HG02943 (cell line): ENCODE measurements around the gene ADAMTS2.

Experiments used
- ATAC-seq: cut with Tn5 transposase; IDR thresholded peaks from one replicate; pipeline ENCODE4 v1.9.1; 2021; ENCODE audit warnings: mild to moderate bottlenecking, low read depth, moderate library complexity; ENCODE audit not compliant: unreplicated experiment

ADAMTS2 gene

DNA sequence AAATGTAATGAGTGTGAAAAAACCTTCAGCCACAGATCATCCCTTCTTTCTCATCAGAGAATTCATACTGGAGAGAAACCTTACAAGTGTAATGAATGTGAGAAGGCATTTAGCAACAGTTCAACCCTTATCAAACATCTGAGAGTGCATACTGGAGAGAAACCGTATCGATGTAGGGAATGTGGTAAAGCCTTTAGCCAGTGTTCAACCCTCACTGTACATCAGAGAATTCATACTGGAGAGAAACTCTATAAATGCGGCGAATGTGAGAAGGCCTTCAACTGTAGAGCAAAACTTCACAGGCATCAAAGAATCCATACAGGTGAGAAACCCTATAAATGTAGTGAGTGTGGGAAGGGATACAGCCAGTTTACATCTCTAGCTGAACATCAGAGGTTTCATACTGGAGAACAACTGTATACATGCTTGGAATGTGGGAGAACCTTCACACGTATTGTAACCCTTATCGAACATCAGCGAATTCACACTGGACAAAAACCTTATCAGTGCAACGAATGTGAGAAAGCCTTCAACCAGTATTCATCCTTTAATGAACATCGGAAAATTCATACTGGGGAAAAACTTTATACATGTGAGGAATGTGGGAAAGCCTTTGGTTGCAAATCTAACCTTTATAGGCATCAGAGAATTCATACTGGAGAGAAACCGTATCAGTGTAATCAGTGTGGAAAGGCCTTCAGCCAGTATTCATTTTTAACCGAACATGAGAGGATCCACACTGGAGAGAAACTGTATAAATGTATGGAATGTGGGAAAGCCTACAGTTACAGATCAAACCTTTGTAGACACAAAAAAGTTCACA, 265.9 kb downstream of the ADAMTS2 start:
- no peak for ATAC-seq

- ATAC-seq, result no peak
Measured at GRCh38 chr5:179065703-179066102, 279.6 kb downstream of the ADAMTS2 start.

DNA sequence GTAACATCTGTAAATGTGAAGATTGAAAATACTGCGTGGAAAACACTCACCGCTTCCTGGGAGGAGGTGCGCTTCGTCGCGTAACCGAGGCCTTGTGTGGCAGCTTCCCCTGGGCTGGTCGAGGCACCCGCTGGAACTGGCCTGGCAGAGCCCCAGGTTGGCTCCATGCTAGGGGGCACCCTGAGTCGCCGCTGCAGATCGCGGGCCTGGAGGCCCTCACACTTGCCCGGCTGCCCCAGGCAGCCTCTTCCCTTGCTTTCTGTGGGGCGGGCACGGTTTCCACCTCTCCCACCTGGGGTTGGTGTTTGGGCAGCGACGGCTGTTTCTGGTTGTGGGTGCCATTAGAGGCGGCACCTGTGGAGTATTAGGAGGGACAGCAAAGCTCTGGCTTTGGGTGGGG, 284.2 kb downstream of the ADAMTS2 start:
- ATAC-seq, result no peak
